Caco-2 (cell line): ENCODE data around the gene ANKRD36C. TPM values are rescaled to one million over a fixed set of nuclear protein-coding genes. Genes with fewer than 3 reads are reported as not detected.
"Not testable (repeated sequence)": the region's sequence is repeated elsewhere in the genome, so short reads cannot be mapped to it uniquely, and the experiment has no call there.

Source experiments
- BruUV-seq: library from RNA; stranded (reverse); fragments of 400-500 nt; replicated peaks from 2 replicates; lab custom pipeline; 2021; lab: Mats Ljungman, UMichigan
- CTCF ChIA-PET: fragments of 300-600 bp; sonication (Branson Sonifier 250); formaldehyde crosslinking; loops from one replicate; lab custom pipeline; 2022; ENCODE audit warnings: antibody characterized with exemption; lab: Charles Lee
- POLR2A ChIA-PET: fragments of 300-600 bp; sonication (Branson Sonifier 250); formaldehyde crosslinking; loops from one replicate; lab custom pipeline; 2022; ENCODE audit warnings: antibody characterized with exemption; lab: Charles Lee
- DNase-seq, 2 experiments: peaks; one replicate each; pipeline versions ENCODE4 v3.0.0 to v3.0.0-alpha.2; 2020 to 2022
- H3K27me3 ChIP-seq: replicated peaks from 2 replicates; pipeline ENCODE4 v1.6.0; 2011; ENCODE audit warnings: low read length; ENCODE audit not compliant: control insufficient read depth, insufficient read depth
- H3K36me3 ChIP-seq: 2 replicates; pipeline ENCODE4 v1.5.1; 2011; ENCODE audit warnings: low read length; ENCODE audit not compliant: control insufficient read depth, insufficient read depth
- H3K4me1 ChIP-seq: fragments of 250-450 bp; sonication (Bioruptor Pico); 2 replicates; pipeline ENCODE4 v1.5.1; 2020; ENCODE audit warnings: mild to moderate bottlenecking
- H3K4me3 ChIP-seq: 2 replicates; pipeline ENCODE4 v1.5.1; 2011; ENCODE audit warnings: low read depth, mild to moderate bottlenecking, control low read depth, low read length
- H3K9me3 ChIP-seq: fragments of 250-450 bp; sonication (Bioruptor Pico); 2 replicates; pipeline ENCODE4 v1.5.1; 2020; ENCODE audit warnings: mild to moderate bottlenecking, moderate library complexity
- H3K27ac Mint-ChIP-seq: one replicate; pipeline ENCODE4 v1.8.0; 2022; ENCODE audit warnings: mixed read lengths; ENCODE audit not compliant: unreplicated experiment
- H3K27me3 Mint-ChIP-seq: one replicate; pipeline ENCODE4 v1.8.0; 2022; ENCODE audit warnings: mixed read lengths; ENCODE audit not compliant: insufficient read depth, unreplicated experiment
- H3K36me3 Mint-ChIP-seq: one replicate; pipeline ENCODE4 v1.8.0; 2022; ENCODE audit warnings: mild to moderate bottlenecking, mixed read lengths; ENCODE audit not compliant: insufficient read depth, unreplicated experiment
- H3K4me1 Mint-ChIP-seq: one replicate; pipeline ENCODE4 v1.8.0; 2022; ENCODE audit warnings: low read depth, mixed read lengths; ENCODE audit not compliant: unreplicated experiment
- H3K4me3 Mint-ChIP-seq: one replicate; pipeline ENCODE4 v1.8.0; 2022; ENCODE audit warnings: mild to moderate bottlenecking, moderate library complexity, mixed read lengths; ENCODE audit not compliant: unreplicated experiment
- H3K9me3 Mint-ChIP-seq: one replicate; pipeline ENCODE4 v1.8.0; 2022; ENCODE audit warnings: mixed read lengths; ENCODE audit not compliant: unreplicated experiment
- intact Hi-C: fragments of 100-400 bp; cut with micrococcal nuclease; formaldehyde crosslinking; loops from one replicate; pipeline ENCODE4 v1.10.0; 2022; ENCODE audit not compliant: unreplicated experiment
- total RNA-seq: library from RNA; stranded (reverse); gene quantifications from 2 replicates; pipeline ENCODE4 v1.2.3, GENCODE V29; 2022

ANKRD36C gene
- total RNA-seq, 1 experiment from 2014 or later, result 28.8 TPM

DNA sequence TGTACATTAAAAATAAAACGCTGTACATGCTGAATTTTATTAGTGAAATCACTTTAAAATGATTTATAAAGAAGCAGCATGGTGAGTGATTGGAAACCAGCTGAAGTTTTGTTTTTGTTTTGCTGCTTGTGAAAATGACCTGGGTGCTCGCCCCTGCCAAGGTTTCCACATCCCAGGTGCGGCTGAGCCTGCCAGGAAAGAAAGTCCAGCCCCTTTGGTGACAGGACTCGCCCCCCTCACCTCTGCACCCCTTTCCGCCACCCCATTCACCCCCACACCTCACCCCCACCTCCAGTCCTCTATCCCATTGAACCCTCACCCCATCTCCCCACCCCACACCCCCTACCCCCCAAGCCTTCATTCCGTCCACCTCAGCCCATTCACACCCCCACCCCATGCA is 740 bp downstream of the ANKRD36C start:
- H3K9me3 ChIP-seq, H3K4me1 ChIP-seq, BruUV-seq, H3K27me3 Mint-ChIP-seq, H3K36me3 Mint-ChIP-seq, H3K9me3 Mint-ChIP-seq, H3K36me3 ChIP-seq, POLR2A ChIA-PET, H3K27me3 ChIP-seq, H3K4me1 Mint-ChIP-seq, DNase-seq: not testable (repeated sequence)
- H3K4me3 ChIP-seq, result peak overlapping the region; percentile 36
- intact Hi-C loops, result loop anchor here (10.0 kb wide), 2 partner anchors 124 to 274 kb away; partner anchors contain the start of genes ADRA2B, CIAO1 and TMEM127
- Mint-ChIP-seq H3K4me3 (peak overlapping the region; percentile 93), H3K27ac (peak overlapping the region; percentile 83)
- CTCF ChIA-PET, result interaction anchor here (0.8 kb wide), 1 partner anchor 613 kb away, joined by 3 read pairs; no protein-coding TSS in a partner anchor

- CTCF ChIA-PET, H3K9me3 Mint-ChIP-seq, POLR2A ChIA-PET, H3K9me3 ChIP-seq, H3K27me3 Mint-ChIP-seq, H3K4me1 Mint-ChIP-seq, H3K36me3 Mint-ChIP-seq, DNase-seq, H3K4me3 ChIP-seq, H3K36me3 ChIP-seq, intact Hi-C loops, BruUV-seq, H3K27ac Mint-ChIP-seq, H3K4me3 Mint-ChIP-seq, H3K27me3 ChIP-seq, H3K4me1 ChIP-seq: not testable (repeated sequence)
These were observed 40.0 kb downstream of the ANKRD36C start for GRCh38 chr2:95951662-95952061.

DNA sequence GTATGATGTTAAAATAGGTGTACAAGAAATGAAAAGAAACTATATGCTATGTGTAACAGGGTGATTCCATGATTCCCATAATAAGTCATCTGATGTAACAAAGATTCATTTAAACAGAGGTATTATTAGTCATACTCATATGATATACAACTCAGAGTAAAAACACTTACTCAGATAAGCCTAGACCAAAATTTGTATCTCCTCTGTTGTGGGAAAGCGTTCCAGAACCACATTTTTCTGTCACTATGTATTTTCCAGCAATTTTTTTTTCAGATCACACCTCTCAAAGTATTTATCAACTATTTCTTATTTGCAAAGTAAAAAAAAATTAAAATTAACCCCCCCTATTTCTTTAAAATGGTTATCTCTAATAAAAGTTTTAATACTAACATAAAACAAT is 43.6 kb downstream of the ANKRD36C start:
- H3K27me3 ChIP-seq, H3K27ac Mint-ChIP-seq, DNase-seq, H3K4me1 ChIP-seq, H3K36me3 ChIP-seq, H3K27me3 Mint-ChIP-seq, POLR2A ChIA-PET, H3K4me1 Mint-ChIP-seq, intact Hi-C loops, H3K4me3 Mint-ChIP-seq, BruUV-seq, H3K36me3 Mint-ChIP-seq, H3K9me3 ChIP-seq, CTCF ChIA-PET, H3K4me3 ChIP-seq, H3K9me3 Mint-ChIP-seq: not testable (repeated sequence)

- H3K4me3 Mint-ChIP-seq, BruUV-seq, H3K9me3 Mint-ChIP-seq, CTCF ChIA-PET, H3K36me3 ChIP-seq, H3K4me1 ChIP-seq, H3K36me3 Mint-ChIP-seq, H3K27me3 Mint-ChIP-seq, POLR2A ChIA-PET, H3K27me3 ChIP-seq, DNase-seq, intact Hi-C loops, H3K4me3 ChIP-seq, H3K27ac Mint-ChIP-seq, H3K9me3 ChIP-seq, H3K4me1 Mint-ChIP-seq: not testable (repeated sequence)
These were observed 51.7 kb downstream of the ANKRD36C start for GRCh38 chr2:95939947-95940346.

DNA sequence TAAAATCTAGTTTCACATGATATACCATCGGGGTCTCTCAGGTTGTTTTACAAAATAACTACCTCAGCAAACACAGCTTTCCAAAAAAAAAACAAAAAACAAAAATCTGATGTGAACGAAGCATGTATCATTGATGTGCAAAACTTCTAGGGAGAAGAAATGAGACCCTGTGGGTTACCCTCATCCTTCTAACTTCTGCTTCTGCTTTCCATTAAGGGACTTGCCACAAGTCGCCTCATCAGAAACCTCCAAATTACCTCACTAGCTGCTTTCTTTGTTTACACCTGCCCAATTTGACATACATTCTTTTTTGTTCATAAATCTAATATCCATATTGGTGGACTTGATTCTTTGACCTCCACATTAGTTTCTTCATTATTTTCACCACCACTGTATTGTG is 60.9 kb downstream of the ANKRD36C start:
- H3K4me1 Mint-ChIP-seq, DNase-seq, CTCF ChIA-PET, H3K4me3 Mint-ChIP-seq, H3K36me3 Mint-ChIP-seq, H3K27ac Mint-ChIP-seq, H3K27me3 ChIP-seq, BruUV-seq, H3K9me3 ChIP-seq, H3K9me3 Mint-ChIP-seq, H3K36me3 ChIP-seq, POLR2A ChIA-PET, intact Hi-C loops, H3K27me3 Mint-ChIP-seq, H3K4me1 ChIP-seq, H3K4me3 ChIP-seq: not testable (repeated sequence)

GRCh38 chr2:95917007-95917406 is 74.6 kb downstream of the ANKRD36C start:
- CTCF ChIA-PET, H3K4me1 ChIP-seq, intact Hi-C loops, H3K4me1 Mint-ChIP-seq, H3K36me3 ChIP-seq, H3K27ac Mint-ChIP-seq, H3K9me3 ChIP-seq, H3K27me3 ChIP-seq, H3K27me3 Mint-ChIP-seq, H3K9me3 Mint-ChIP-seq, H3K4me3 Mint-ChIP-seq, BruUV-seq, DNase-seq, H3K4me3 ChIP-seq, POLR2A ChIA-PET: not testable (repeated sequence)
- peaks cover 14% of the 10 kb centered on the region for H3K36me3 Mint-ChIP-seq

DNA sequence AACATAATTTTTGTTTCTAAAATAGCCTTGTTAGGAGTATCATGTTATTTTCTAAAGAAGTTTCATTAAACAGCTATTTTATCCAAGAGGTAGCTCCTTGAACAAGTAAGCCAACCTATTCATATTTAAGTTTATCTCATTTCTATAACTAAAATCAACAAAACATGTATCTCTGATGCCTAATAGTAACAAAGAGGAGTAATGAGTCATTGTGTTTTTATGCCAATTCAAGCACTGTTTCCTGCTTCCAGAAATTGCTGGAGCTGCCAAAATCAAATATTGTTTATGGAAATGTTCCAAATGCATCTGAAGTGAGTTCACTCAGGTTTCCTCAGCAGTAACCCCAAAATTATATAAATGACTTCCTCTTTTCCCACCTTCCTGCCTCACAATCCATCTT is 76.5 kb downstream of the ANKRD36C start:
- intact Hi-C loops, H3K9me3 Mint-ChIP-seq, H3K4me3 Mint-ChIP-seq, DNase-seq, H3K36me3 Mint-ChIP-seq, POLR2A ChIA-PET, H3K27me3 ChIP-seq, H3K4me1 Mint-ChIP-seq, BruUV-seq, CTCF ChIA-PET, H3K36me3 ChIP-seq, H3K4me1 ChIP-seq, H3K4me3 ChIP-seq, H3K27ac Mint-ChIP-seq, H3K9me3 ChIP-seq, H3K27me3 Mint-ChIP-seq: not testable (repeated sequence)
